ENCODE measurements around the gene MIA3.

Gene MIA3

DNA sequence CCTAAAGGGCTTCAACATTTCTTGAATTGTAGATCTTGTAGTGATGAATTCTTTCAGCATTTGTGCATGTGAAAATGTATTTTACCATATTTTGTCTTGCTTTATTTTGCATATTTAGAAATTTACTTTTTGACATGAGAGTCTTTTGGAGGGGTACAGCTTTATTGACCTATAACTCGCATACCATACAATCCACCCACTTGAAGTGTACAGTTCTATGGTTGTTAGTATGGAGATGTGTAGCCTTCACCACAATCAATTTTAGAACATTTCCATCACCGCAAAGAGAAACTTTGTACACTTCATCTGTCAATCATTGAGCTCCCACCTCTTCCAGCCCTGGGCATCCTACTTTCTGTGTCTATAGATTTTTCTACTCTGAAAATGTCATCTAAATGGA lies 7.2 kb upstream of the MIA3 start:
- Histone ChIP-seq H3K27ac (ENCODE audit: low read depth, low read length) (no peak overlapping the region), H3K4me1 (ENCODE audit: control insufficient read depth, low read length) (no peaks in the 10 kb centered on the region), H3K79me2 (ENCODE audit: control insufficient read depth, low read length) (no peaks in the 10 kb centered on the region), H3K9me3 (ENCODE audit: control insufficient read depth, insufficient read depth, low read length) (no peaks in the 10 kb centered on the region), H3K4me3 (ENCODE audit: low read length) (no peak overlapping the region), H4K20me1 (ENCODE audit: control insufficient read depth, insufficient read depth, low read depth, low read length) (no peaks in the 10 kb centered on the region), H3K4me2 (ENCODE audit: low read length) (no peak overlapping the region), H3K36me3 (ENCODE audit: control insufficient read depth, low read length) (no peaks in the 10 kb centered on the region), H3F3A (ENCODE audit: control insufficient read depth, insufficient read depth) (no peaks in the 10 kb centered on the region), H3K27me3 (ENCODE audit: control insufficient read depth, low read length) (peaks cover 26% of the 10 kb centered on the region), H3K9me2 (replicated peaks; ENCODE audit: control insufficient read depth, low read length) (no peaks in the 10 kb centered on the region)
- TF ChIP-seq EZH2phosphoT487 (IDR thresholded peaks at IDR 0.05; ENCODE audit: borderline replicate concordance, low read length): no peak

DNA sequence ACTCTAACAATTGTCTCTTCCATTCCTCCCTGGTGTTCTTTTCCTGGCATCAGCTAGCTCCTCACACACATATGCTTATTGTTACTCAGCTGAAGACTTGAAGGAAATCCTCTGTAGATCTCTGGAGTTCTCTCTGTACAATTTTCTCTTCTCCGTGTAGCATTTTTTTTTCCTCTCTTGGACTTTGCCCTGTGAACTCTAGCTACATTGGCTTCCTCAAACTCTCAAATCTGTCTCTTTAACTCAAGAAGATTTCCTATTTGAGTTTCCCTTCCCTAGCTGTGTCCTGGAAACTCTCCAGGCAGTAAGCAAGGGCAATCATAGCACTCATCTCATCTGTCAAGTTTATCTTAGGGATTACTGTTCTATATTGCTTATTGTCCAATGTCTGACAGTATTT lies 4.3 kb upstream of the MIA3 start:
- H3K4me2 ChIP-seq (ENCODE audit: low read length): no peak overlapping the region
- H3K9me2 ChIP-seq (replicated peaks; ENCODE audit: control insufficient read depth, low read length): no peaks in the 10 kb centered on the region
- H3K4me1 ChIP-seq (ENCODE audit: control insufficient read depth, low read length): peaks cover 9% of the 10 kb centered on the region
- H4K20me1 ChIP-seq (ENCODE audit: control insufficient read depth, insufficient read depth, low read depth, low read length): no peaks in the 10 kb centered on the region
- H3K4me3 ChIP-seq (ENCODE audit: low read length): no peak overlapping the region
- H3K36me3 ChIP-seq (ENCODE audit: control insufficient read depth, low read length): no peaks in the 10 kb centered on the region
- H3K27me3 ChIP-seq (ENCODE audit: control insufficient read depth, low read length): peaks cover 31% of the 10 kb centered on the region
- H3F3A ChIP-seq (ENCODE audit: control insufficient read depth, insufficient read depth): peaks cover 4% of the 10 kb centered on the region; the same call in 1 of the 2 replicates
- TF ChIP-seq CTCF (IDR thresholded peaks at IDR 0.05; ENCODE audit: low read depth, low read length, poor library complexity, severe bottlenecking) (no peak), EZH2phosphoT487 (IDR thresholded peaks at IDR 0.05; ENCODE audit: borderline replicate concordance, low read length) (no peak)
- peaks cover 2% of the 10 kb centered on the region for H3K79me2 ChIP-seq (ENCODE audit: control insufficient read depth, low read length)
- H3K27ac ChIP-seq (ENCODE audit: low read depth, low read length): no peak overlapping the region
- no peaks in the 10 kb centered on the region for H3K9me3 ChIP-seq (ENCODE audit: control insufficient read depth, insufficient read depth, low read length)

DNA sequence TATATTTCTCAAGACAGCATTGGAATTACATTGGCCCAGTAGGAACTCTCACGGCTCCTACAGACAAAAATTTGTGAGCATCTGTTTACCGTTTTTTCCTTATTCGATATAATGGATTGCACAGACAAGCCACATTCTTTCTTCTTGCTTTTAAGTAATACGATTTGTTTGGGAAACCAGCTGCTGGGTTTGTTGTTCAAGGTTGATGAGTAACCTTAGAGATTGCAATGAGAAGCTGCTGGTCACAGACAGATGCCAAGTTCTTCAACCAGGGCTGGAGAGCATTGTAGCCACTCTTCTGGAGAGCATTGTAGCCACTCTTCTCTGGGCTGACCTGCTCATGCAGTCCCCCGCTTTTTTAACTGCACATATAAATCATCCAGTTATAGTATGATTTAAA lies 1.4 kb upstream of the MIA3 start:
- Histone ChIP-seq H3K9me2 (replicated peaks; ENCODE audit: control insufficient read depth, low read length) (no peaks in the 10 kb centered on the region), H3K4me2 (ENCODE audit: low read length) (peak overlapping the region; percentile 99; the same call in 1 of the 2 replicates)
- TF ChIP-seq EZH2phosphoT487 (IDR thresholded peaks at IDR 0.05; ENCODE audit: borderline replicate concordance, low read length) (no peak), CTCF (IDR thresholded peaks at IDR 0.05; ENCODE audit: low read depth, low read length, poor library complexity, severe bottlenecking) (no peak)

DNA sequence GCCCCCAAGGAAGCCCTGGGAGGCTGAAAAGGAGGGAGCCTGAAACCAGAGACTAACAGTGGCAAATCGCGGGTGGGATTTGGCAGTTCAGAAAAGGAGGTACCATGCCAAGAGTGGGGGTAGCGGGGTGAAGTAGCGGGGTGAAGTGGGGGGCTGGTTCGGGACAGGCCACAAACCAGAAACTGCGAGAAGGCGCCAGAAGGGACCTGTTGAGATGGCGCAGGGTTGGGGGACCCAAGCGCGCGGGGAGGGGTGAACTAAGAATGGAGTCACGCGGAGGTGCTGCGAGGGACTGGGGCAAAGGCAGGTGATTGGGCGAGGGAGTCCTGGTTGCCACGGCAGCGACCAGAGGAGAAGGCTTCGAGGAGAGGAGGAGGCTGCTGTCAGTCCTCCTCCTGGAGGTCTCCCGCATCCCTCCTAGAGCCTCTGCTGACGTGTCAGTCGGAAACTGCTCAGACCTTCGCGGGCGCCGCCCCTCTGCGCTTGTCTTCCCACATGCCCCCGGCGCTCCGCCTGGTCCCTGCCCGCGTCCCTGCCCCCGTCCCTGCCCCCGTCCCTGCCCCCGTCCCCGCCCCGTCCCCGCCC lies 438 bp upstream of the MIA3 start:
- TF ChIP-seq EZH2phosphoT487 (IDR thresholded peaks at IDR 0.05; ENCODE audit: borderline replicate concordance, low read length): no peak
- TF ChIP-seq CTCF (IDR thresholded peaks at IDR 0.05; ENCODE audit: low read depth, low read length, poor library complexity, severe bottlenecking): no peak
- Histone ChIP-seq H3K79me2 (ENCODE audit: control insufficient read depth, low read length) (peaks cover 11% of the 10 kb centered on the region), H3K4me3 (ENCODE audit: low read length) (peak overlapping the region; percentile 91)

More for the DNA sequence above, 1.4 kb upstream of the MIA3 start:
- Histone ChIP-seq H3K36me3 (ENCODE audit: control insufficient read depth, low read length) (no peaks in the 10 kb centered on the region), H3K4me3 (ENCODE audit: low read length) (no peak overlapping the region), H3K27me3 (ENCODE audit: control insufficient read depth, low read length) (peaks cover 35% of the 10 kb centered on the region), H3K27ac (ENCODE audit: low read depth, low read length) (no peak overlapping the region), H3F3A (ENCODE audit: control insufficient read depth, insufficient read depth) (peaks cover 4% of the 10 kb centered on the region; the same call in 1 of the 2 replicates), H4K20me1 (ENCODE audit: control insufficient read depth, insufficient read depth, low read depth, low read length) (no peaks in the 10 kb centered on the region), H3K79me2 (ENCODE audit: control insufficient read depth, low read length) (peaks cover 11% of the 10 kb centered on the region), H3K4me1 (ENCODE audit: control insufficient read depth, low read length) (peaks cover 19% of the 10 kb centered on the region), H3K9me3 (ENCODE audit: control insufficient read depth, insufficient read depth, low read length) (no peaks in the 10 kb centered on the region)

More for the DNA sequence above, 438 bp upstream of the MIA3 start:
- no peaks in the 10 kb centered on the region for H3K9me3 ChIP-seq (ENCODE audit: control insufficient read depth, insufficient read depth, low read length)
- H3F3A ChIP-seq (ENCODE audit: control insufficient read depth, insufficient read depth): peaks cover 4% of the 10 kb centered on the region; the same call in 1 of the 2 replicates
- H3K9me2 ChIP-seq (replicated peaks; ENCODE audit: control insufficient read depth, low read length): no peaks in the 10 kb centered on the region
- H3K4me1 ChIP-seq (ENCODE audit: control insufficient read depth, low read length): peaks cover 19% of the 10 kb centered on the region
- H3K27me3 ChIP-seq (ENCODE audit: control insufficient read depth, low read length): peaks cover 33% of the 10 kb centered on the region
- H3K36me3 ChIP-seq (ENCODE audit: control insufficient read depth, low read length): no peaks in the 10 kb centered on the region
- H4K20me1 ChIP-seq (ENCODE audit: control insufficient read depth, insufficient read depth, low read depth, low read length): no peaks in the 10 kb centered on the region
- no peak overlapping the region for H3K27ac ChIP-seq (ENCODE audit: low read depth, low read length)
- H3K4me2 ChIP-seq (ENCODE audit: low read length): peak overlapping the region; percentile 99
